Heart left ventricle (tissue), 13 donors: ENCODE data around the gene OLFML2A.

Source experiments
- CTCF ChIP-seq, 12 donors: fragments of 200-600 bp; sonication (generic) in 4 of 12; IDR thresholded peaks; one replicate each; pipeline versions ENCODE4 v1.5.0 to v1.8.0; 2018 to 2022; ENCODE audit warnings: antibody characterized with exemption in 12 of 12, mild to moderate bottlenecking in 5 of 12
- POLR2A ChIP-seq, 2 donors: fragments of 450-650 bp; IDR thresholded peaks; one replicate each; pipeline ENCODE4 v1.6.1; 2017; ENCODE audit warnings: antibody characterized with exemption in 2 of 2, mild to moderate bottlenecking in 2 of 2, moderate library complexity in 2 of 2
- donor health status: ischemic (EF 13 %, LVEDD 7.1; RV severe dilation, severe dysfunction).
- donor health status: DM: no; HTN: yes; CAD: no.
- donor health status: DM: no; HTN: no; CAD: no.
- donor health status: ischemic (EF 25% LVEDD 6.9; RV normal size, moderate dysfunction).
- donor health status: ischemic (EF 25% LVEDD 5.7; RV mildly dilated, moderate dysfunction).
- donor health status: ischemic (EF 35%, LVEDD 5.7; RV mildly dilated, moderate dysfunction).
- donor health status: nonischemic (EF 11% LVEDD 7.7; RV severe dilation, severe dysfunction).
- donor health status: DM: yes; HTN: yes; CAD: no.
- donor health status: PGD.
- donor health status: ischemic (EF 29% LVEDD 5.4; RV normal size, mild dysfunction).
- donor health status: nonischemic (EF 23%, LVEDD 6.1; RV moderate dilation, normal function).

GRCh38 chr9:124733964-124734740, 42.8 kb upstream of the OLFML2A start:
- TF ChIP-seq CTCF (IDR thresholded peaks at IDR 0.05) (no peak), POLR2A (IDR thresholded peaks at IDR 0.05) (no peak)
